ENCODE results near the gene PPIP5K2.

GRCh38 chr5:103132684-103133083 is 12.6 kb downstream of the PPIP5K2 start:
- TF ChIP-seq CTCF (conservative IDR thresholded peaks at IDR 0.05 in 1 of 2, IDR thresholded peaks at IDR 0.05 in 1 of 2; ENCODE audit: extremely low read depth in 1 of 2, insufficient read depth in 1 of 2, low read depth in 1 of 2, low read length in 2 of 2) (no peak), EZH2 (IDR thresholded peaks at IDR 0.05; ENCODE audit: borderline replicate concordance, low read length) (no peak)

All from mammary epithelial cell (primary cell).